HepG2 (cell line): ENCODE results near the gene UNC13D. TPM values are rescaled to one million over a fixed set of nuclear protein-coding genes. Genes with fewer than 3 reads are reported as not detected.
A peak's percentile ranks its signal among the peaks of the same experiment; 100 is the strongest.

ENCODE experiments used
- BATF2 ChIP-seq: sonication (generic); formaldehyde crosslinking; IDR thresholded peaks from 2 replicates; pipeline ENCODE4 v1.8.0; 2022; ENCODE audit warnings: mild to moderate bottlenecking, missing genetic modification reagents, moderate library complexity
- CENPT ChIP-seq: sonication (generic); formaldehyde crosslinking; IDR thresholded peaks from 2 replicates; pipeline ENCODE4 v1.8.0; 2022; ENCODE audit warnings: low read depth, mild to moderate bottlenecking, moderate library complexity, missing genetic modification reagents
- CENPX ChIP-seq: sonication (generic); formaldehyde crosslinking; IDR thresholded peaks from 2 replicates; pipeline ENCODE4 v1.9.0; 2021; ENCODE audit warnings: mild to moderate bottlenecking, missing genetic modification reagents, moderate library complexity
- FOXJ3 ChIP-seq: sonication (generic); formaldehyde crosslinking; IDR thresholded peaks from 2 replicates; pipeline ENCODE4 v1.4.0; 2020; ENCODE audit warnings: missing genetic modification reagents, mild to moderate bottlenecking, borderline replicate concordance
- FOXK1 ChIP-seq: sonication (generic); formaldehyde crosslinking; IDR thresholded peaks from 2 replicates; pipeline ENCODE4 v1.4.0; 2020; ENCODE audit warnings: low read depth, missing genetic modification reagents, borderline replicate concordance
- HNRNPK ChIP-seq: fragments of 200-400 bp; formaldehyde crosslinking; IDR thresholded peaks from 2 replicates; pipeline ENCODE4 v1.6.1; 2018; ENCODE audit warnings: low read length, low read depth, moderate library complexity, mild to moderate bottlenecking; ENCODE audit not compliant: poor library complexity, severe bottlenecking
- NCOR1 ChIP-seq: fragments of 200-600 bp; sonication (generic); IDR thresholded peaks from 2 replicates; pipeline ENCODE4 v1.7.0; 2017; ENCODE audit warnings: antibody characterized with exemption, low read length, borderline replicate concordance
- NFATC3 ChIP-seq: sonication (generic); formaldehyde crosslinking; IDR thresholded peaks from 2 replicates; pipeline ENCODE4 v1.5.1; 2020; ENCODE audit warnings: mild to moderate bottlenecking, missing genetic modification reagents
- NFE2L1 ChIP-seq: sonication (generic); formaldehyde crosslinking; IDR thresholded peaks from 2 replicates; pipeline ENCODE4 v1.4.0; 2020; ENCODE audit warnings: missing genetic modification reagents, mild to moderate bottlenecking, borderline replicate concordance
- PAX8 ChIP-seq: sonication (generic); formaldehyde crosslinking; IDR thresholded peaks from 2 replicates; pipeline ENCODE4 v1.8.0; 2022; ENCODE audit warnings: mild to moderate bottlenecking, missing genetic modification reagents, borderline replicate concordance
- RXRB ChIP-seq: IDR thresholded peaks from 2 replicates; pipeline ENCODE4 v1.6.1; 2016; ENCODE audit warnings: borderline replicate concordance, missing genetic modification reagents, missing compliant biosample characterization
- TSC22D2 ChIP-seq: sonication (generic); formaldehyde crosslinking; IDR thresholded peaks from 2 replicates; pipeline ENCODE4 v1.5.1; 2020; ENCODE audit warnings: missing genetic modification reagents, mild to moderate bottlenecking, borderline replicate concordance
- ZFP36 ChIP-seq: fragments of 150-350 bp; IDR thresholded peaks from 2 replicates; pipeline ENCODE4 v1.6.1; 2018; ENCODE audit warnings: borderline replicate concordance, low read length, low read depth; ENCODE audit not compliant: partially characterized antibody
- ZFP82 ChIP-seq: sonication (generic); formaldehyde crosslinking; IDR thresholded peaks from 2 replicates; pipeline ENCODE4 v1.5.1; 2020; ENCODE audit warnings: mild to moderate bottlenecking, missing genetic modification reagents, borderline replicate concordance
- ZNF180 ChIP-seq: sonication (generic); formaldehyde crosslinking; IDR thresholded peaks from 2 replicates; pipeline ENCODE4 v1.4.0; 2020; ENCODE audit warnings: low read depth, missing genetic modification reagents, borderline replicate concordance
- ZNF207 ChIP-seq: fragments of 450-650 bp; IDR thresholded peaks from 2 replicates; pipeline ENCODE4 v1.6.1; 2016; ENCODE audit warnings: antibody characterized with exemption, borderline replicate concordance
- ZNF510 ChIP-seq: sonication (generic); formaldehyde crosslinking; IDR thresholded peaks from 2 replicates; pipeline ENCODE4 v1.4.0; 2020; ENCODE audit warnings: low read depth, mild to moderate bottlenecking, missing genetic modification reagents
- ZNF788 ChIP-seq: sonication (generic); formaldehyde crosslinking; IDR thresholded peaks from 2 replicates; pipeline ENCODE4 v1.5.0; 2020; ENCODE audit warnings: mild to moderate bottlenecking, missing genetic modification reagents, borderline replicate concordance
- polyA plus RNA-seq, 8 experiments: library from polyadenylated mRNA; depleted of rRNA in 3 of 8; stranded (reverse) in 7 of 8; unstranded in 1 of 8; fragments of >200 nt; fragmentation: Illumina TruSeq in 4 of 8; extraction: Trizol in 4 of 8; gene quantifications; 2 replicates each; pipeline versions ENCODE4 v1.2.1 to v1.2.3, GENCODE V29; 2011 to 2016; ENCODE audit warnings: low read depth in 4 of 8, missing spikeins in 1 of 8, mixed read lengths in 1 of 8; ENCODE audit not compliant: insufficient read depth in 1 of 8
- total RNA-seq, 5 experiments: library from RNA; depleted of rRNA; stranded (reverse); fragments of >200 nt; fragmentation: Illumina TruSeq; extraction: Trizol; gene quantifications; 2 replicates each; pipeline ENCODE4 v1.2.3, GENCODE V29; 2016; ENCODE audit warnings: low read depth in 1 of 5
- TF ChIP-seq, protein P1 (sequence below): sonication (generic); formaldehyde crosslinking; IDR thresholded peaks from 2 replicates; pipeline ENCODE4 v1.5.0; 2020; ENCODE audit warnings: mild to moderate bottlenecking, missing genetic modification reagents

UNC13D gene
- total and polyA plus RNA-seq, 2 of the 13 experiments (the other 11 are each of a cell fraction or from before 2014, with no cell fraction given): 29.7 to 42.7 TPM

- no peak for TF ChIP-seq FOXJ3 (CRISPR knock-in tag)
- peak; percentile 70; the same call in 1 of the 2 replicates for TF ChIP-seq ZFP82 (CRISPR knock-in tag)
- TF ChIP-seq ZFP36: no peak
- no peak; the same call in 1 of the 2 replicates for TF ChIP-seq PAX8 (CRISPR knock-in tag)
- 0 out of 2 replicates have a peak, but pooled peaks have one; percentile 42 for TF ChIP-seq NFATC3
- 0 out of 2 replicates have a peak, but pooled peaks have one; percentile 50 for TF ChIP-seq NCOR1
- TF ChIP-seq FOXK1 (CRISPR knock-in tag): peak; percentile 11; the same call in 1 of the 2 replicates
- no peak for TF ChIP-seq NFE2L1 (CRISPR knock-in tag)
- no peak for TF ChIP-seq BATF2
- TF ChIP-seq RXRB (CRISPR knock-in tag): no peak; the same call in 1 of the 2 replicates
- peak; percentile 18; the same call in 1 of the 2 replicates for TF ChIP-seq ZNF510 (CRISPR knock-in tag)
- no peak for TF ChIP-seq ZNF180 (CRISPR knock-in tag)
- TF ChIP-seq, protein P1, sequence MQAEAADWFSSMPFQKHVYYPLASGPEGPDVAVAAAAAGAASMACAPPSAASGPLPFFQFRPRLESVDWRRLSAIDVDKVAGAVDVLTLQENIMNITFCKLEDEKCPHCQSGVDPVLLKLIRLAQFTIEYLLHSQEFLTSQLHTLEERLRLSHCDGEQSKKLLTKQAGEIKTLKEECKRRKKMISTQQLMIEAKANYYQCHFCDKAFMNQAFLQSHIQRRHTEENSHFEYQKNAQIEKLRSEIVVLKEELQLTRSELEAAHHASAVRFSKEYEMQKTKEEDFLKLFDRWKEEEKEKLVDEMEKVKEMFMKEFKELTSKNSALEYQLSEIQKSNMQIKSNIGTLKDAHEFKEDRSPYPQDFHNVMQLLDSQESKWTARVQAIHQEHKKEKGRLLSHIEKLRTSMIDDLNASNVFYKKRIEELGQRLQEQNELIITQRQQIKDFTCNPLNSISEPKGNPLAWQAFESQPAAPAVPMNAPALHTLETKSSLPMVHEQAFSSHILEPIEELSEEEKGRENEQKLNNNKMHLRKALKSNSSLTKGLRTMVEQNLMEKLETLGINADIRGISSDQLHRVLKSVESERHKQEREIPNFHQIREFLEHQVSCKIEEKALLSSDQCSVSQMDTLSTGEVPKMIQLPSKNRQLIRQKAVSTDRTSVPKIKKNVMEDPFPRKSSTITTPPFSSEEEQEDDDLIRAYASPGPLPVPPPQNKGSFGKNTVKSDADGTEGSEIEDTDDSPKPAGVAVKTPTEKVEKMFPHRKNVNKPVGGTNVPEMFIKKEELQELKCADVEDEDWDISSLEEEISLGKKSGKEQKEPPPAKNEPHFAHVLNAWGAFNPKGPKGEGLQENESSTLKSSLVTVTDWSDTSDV (CRISPR knock-in tag): peak; percentile 98
- no peak for TF ChIP-seq ZNF207
- TF ChIP-seq CENPX: no peak
- TF ChIP-seq HNRNPK: peak; percentile 80
- TF ChIP-seq CENPT: peak; percentile 17; the same call in 1 of the 2 replicates
- peak; percentile 95 for TF ChIP-seq ZNF788 (CRISPR knock-in tag)
- no peak; the same call in 1 of the 2 replicates for TF ChIP-seq TSC22D2
Observed at GRCh38 chr17:75785016-75785890, 59.0 kb downstream of the UNC13D start (continued).
